Mucosa of descending colon (tissue), 3 donors: ENCODE results near the gene CST4. TPM values are rescaled to one million over a fixed set of nuclear protein-coding genes. Genes with fewer than 3 reads are reported as not detected.
"Not testable (repeated sequence)": the region's sequence is repeated elsewhere in the genome, so short reads cannot be mapped to it uniquely, and the experiment has no call there.

Experiments
- ATAC-seq: fragments of 200-7000 bp; cut with Tn5 transposase; one replicate; pipeline ENCODE4 v1.9.1; 2020; ENCODE audit warnings: mild to moderate bottlenecking, moderate library complexity
- DNase-seq, 3 donors: peaks; one replicate each; pipeline ENCODE4 v3.0.0-alpha.2; 2020
- H3K36me3 ChIP-seq: fragments of 200-600 bp; one replicate; pipeline ENCODE4 v1.8.0; 2021; ENCODE audit warnings: low read depth, mild to moderate bottlenecking
- H3K4me1 ChIP-seq: fragments of 200-600 bp; one replicate; pipeline ENCODE4 v1.8.0; 2021; ENCODE audit warnings: low read depth, mild to moderate bottlenecking
- H3K4me3 ChIP-seq: fragments of 200-600 bp; one replicate; pipeline ENCODE4 v1.8.0; 2021; ENCODE audit warnings: mild to moderate bottlenecking
- H3K9me3 ChIP-seq: fragments of 200-600 bp; one replicate; pipeline ENCODE4 v1.8.0; 2021; ENCODE audit warnings: mild to moderate bottlenecking
- CTCF ChIP-seq: fragments of 200-600 bp; IDR thresholded peaks from one replicate; pipeline ENCODE4 v1.8.0; 2022; ENCODE audit warnings: antibody characterized with exemption, mild to moderate bottlenecking
- intact Hi-C, 2 donors: fragments of 100-400 bp; cut with DNase I in 1 of 2; cut with micrococcal nuclease in 1 of 2; formaldehyde crosslinking; loops; one replicate each; pipeline versions ENCODE4 v1.11.0 to v1.11.1; 2022; cut with DNase I, micrococcal nuclease
- total RNA-seq, 3 donors: library from RNA; stranded (reverse); fragmentation: NEBNext Ultra II Directional in 2 of 3; extraction: Animal tissue kit (Norgen Biotek cat#: 25700) in 2 of 3; gene quantifications; one replicate each; pipeline versions ENCODE4 v1.2.1 to v1.2.4, GENCODE V29; 2021 to 2023
- donor health status: DM: no; HTN: no; CAD: no; lungs with moderate emphysema.
- donor health status: DM: no; HTN: no; CAD: no.
- donor health status: DM: no; HTN: yes; CAD: no.

Gene CST4
- total RNA-seq, 3 donors from 2014 or later = not detected

DNA sequence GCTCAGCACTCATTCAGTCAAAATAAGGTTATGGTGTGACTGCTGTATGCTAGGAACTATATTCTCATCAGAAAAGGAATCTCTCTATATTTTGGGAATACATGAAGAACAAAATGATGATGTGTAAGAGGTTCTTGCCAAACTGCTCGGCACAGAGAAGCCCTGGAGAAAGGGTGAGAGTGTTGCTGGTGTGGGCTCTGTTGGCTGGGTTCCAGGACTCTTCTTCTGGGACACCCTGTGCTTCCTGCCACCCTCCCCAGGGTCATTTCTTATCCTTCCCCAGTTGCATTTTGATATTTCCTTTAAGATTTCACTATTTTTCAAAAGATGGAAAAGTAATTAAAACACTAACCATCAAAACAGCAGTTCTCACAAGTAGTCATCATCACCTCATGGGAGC is 33.1 kb upstream of the CST4 start:
- no peak for ATAC-seq
- H3K9me3 ChIP-seq = no peaks in the 10 kb centered on the region
- H3K4me1 ChIP-seq = no peaks in the 10 kb centered on the region
- no peak for TF ChIP-seq CTCF
- intact Hi-C loops = no loop called here
- H3K36me3 ChIP-seq = no peaks in the 10 kb centered on the region
- DNase-seq = no peak
- H3K4me3 ChIP-seq = no peak overlapping the region

DNA sequence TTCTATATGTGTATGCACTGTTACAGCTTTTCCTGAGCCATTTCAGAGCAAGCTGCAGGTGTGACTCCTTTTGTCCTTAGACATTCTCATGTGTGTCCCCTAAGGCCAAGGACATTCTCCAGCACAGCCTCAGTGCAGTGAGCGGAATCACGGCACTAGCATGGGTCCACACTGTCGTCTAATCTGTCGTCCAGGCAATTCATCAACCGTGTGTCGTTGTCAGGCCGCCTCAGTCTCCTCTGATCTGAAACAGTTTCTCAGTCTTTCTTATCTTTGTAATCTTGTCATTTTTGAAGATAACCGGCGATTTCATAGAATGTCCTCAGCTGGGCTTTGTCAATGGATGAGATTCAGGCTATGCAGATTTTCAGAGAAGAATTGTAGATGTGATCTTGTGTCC is 30.5 kb upstream of the CST4 start:
- H3K9me3 ChIP-seq, H3K36me3 ChIP-seq, H3K4me3 ChIP-seq, ATAC-seq, intact Hi-C loops, H3K4me1 ChIP-seq, DNase-seq: not testable (repeated sequence)

DNA sequence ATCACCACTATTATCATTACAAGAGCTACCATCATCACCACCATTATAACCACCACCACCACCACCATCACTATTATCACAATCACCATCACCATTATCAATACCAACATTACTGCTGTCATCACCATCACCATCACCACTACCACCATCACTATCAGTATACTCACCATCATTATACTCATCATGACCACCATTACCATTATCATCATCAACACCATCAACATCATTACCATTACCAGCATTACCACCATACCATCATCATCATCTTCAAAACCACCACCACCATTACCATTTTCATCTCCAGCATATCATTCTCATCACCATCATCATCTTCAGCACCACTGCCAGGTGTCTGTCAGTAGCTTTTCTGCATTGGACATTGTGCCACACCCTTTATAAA is 22.9 kb upstream of the CST4 start:
- H3K36me3 ChIP-seq, intact Hi-C loops, H3K9me3 ChIP-seq, H3K4me3 ChIP-seq, DNase-seq, ATAC-seq, H3K4me1 ChIP-seq: not testable (repeated sequence)

DNA sequence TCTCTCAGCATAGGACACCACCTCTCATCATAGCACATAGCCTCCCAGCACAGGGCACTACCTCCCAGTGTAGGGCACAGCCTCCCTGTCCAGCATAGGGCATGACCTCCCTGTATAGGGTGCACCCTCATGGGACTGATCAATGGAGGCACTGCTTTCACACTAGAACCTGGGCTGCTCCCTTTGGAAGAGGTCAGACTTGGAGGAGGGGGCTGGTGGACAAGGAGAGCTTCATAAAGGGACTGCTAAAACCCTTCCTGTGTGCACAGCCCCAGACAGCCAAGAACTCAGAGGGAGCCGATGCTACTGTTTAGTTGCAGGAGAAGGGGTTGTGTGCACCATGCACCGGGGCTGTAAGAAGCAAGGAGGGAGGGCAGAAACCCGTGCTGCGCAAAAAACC is 21.9 kb upstream of the CST4 start:
- H3K4me3 ChIP-seq = no peak overlapping the region
- H3K36me3 ChIP-seq = no peaks in the 10 kb centered on the region
- H3K9me3 ChIP-seq = no peaks in the 10 kb centered on the region
- intact Hi-C loops = no loop called here
- ATAC-seq = no peak
- no peaks in the 10 kb centered on the region for H3K4me1 ChIP-seq
- DNase-seq = no peak
- TF ChIP-seq CTCF = no peak

DNA sequence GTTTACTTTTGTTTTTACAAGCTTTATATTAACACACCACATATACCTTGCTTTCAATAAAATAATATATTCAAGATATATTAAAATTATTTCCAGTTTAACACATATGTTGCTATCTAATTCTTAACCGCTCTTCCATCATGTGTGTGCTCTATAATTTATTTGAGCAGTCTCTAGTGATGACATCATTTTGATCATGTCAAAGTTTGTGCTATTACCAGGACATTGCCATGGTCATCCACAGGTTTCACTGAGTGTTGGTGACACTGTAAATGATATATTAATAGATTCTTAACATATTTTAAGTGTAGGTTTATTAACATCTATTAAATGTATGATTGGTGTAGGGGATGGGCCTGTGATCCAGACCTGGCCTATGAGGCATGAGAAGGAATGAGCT is 17.1 kb upstream of the CST4 start:
- H3K36me3 ChIP-seq = no peaks in the 10 kb centered on the region
- intact Hi-C loops = no loop called here

GRCh38 chr20:23702021-23702420 is 13.2 kb upstream of the CST4 start:
- H3K4me1 ChIP-seq = no peaks in the 10 kb centered on the region
- ATAC-seq = no peak
- intact Hi-C loops = no loop called here
- no peaks in the 10 kb centered on the region for H3K36me3 ChIP-seq
- TF ChIP-seq CTCF = no peak
- no peak overlapping the region for H3K4me3 ChIP-seq
- DNase-seq = no peak
- no peaks in the 10 kb centered on the region for H3K9me3 ChIP-seq

More for the DNA sequence above, 17.1 kb upstream of the CST4 start:
- no peak for ATAC-seq
- no peaks in the 10 kb centered on the region for H3K9me3 ChIP-seq
- no peak for DNase-seq
- no peak overlapping the region for H3K4me3 ChIP-seq
- no peak for TF ChIP-seq CTCF
- H3K4me1 ChIP-seq = no peaks in the 10 kb centered on the region

DNA sequence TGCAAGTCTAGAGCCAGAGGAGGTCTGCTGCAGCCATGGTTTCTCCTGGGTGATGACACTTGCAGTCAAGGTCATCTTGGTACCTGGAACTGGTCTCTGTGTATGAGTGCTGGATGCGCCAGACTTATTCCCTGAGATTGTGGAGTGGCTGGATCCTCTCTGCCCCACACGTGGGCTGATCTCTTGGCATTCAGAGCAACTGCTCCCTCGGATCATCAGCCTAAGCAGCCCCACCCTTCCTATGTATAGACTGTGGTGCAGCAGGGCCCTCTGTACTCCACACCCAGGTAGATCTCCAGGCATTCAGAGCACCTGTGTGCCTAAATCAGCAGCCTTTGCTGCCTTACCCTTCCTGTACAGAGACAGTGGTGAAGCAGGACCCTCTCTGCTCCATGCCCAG is 12.1 kb upstream of the CST4 start:
- no peak for TF ChIP-seq CTCF
- no peak for ATAC-seq
- intact Hi-C loops = no loop called here

More for the DNA sequence above, 12.1 kb upstream of the CST4 start:
- Histone ChIP-seq H3K9me3 (no peaks in the 10 kb centered on the region), H3K4me1 (no peaks in the 10 kb centered on the region), H3K4me3 (no peak overlapping the region), H3K36me3 (no peaks in the 10 kb centered on the region)
- no peak for DNase-seq
